ENCODE results near the gene SLC22A7.

DNA sequence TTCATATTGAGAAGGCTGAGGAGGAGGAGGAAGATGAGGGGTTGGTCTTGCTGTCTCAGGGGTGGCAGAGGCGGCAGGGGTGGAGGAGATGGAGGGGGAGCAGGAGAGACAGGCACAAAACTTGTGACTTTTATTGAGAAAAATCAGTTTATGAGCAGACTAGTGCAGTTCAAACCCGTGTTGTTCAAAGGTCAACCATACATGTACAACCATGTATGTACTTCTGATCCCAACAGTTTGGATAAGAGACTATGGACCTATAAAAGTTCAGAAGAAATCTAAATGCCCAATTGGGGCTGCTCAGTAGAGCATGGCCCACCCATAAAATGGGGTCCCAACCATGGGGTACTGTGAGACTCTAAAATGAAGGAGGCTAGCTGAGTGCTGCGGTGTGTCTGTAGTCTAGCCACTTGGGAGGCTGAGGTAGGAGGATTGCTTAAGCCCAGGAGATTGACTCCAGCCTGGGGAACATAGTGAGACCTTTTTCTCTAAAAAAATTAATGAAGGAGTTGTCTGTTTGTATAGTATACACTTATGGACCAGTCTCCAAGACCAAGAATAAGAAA lies 7.6 kb upstream of the SLC22A7 start:
- TF ChIP-seq EZH2 (IDR thresholded peaks at IDR 0.05) (no peak), EZH2phosphoT487 (IDR thresholded peaks at IDR 0.05) (no peak)
- TF ChIP-seq, protein P1, sequence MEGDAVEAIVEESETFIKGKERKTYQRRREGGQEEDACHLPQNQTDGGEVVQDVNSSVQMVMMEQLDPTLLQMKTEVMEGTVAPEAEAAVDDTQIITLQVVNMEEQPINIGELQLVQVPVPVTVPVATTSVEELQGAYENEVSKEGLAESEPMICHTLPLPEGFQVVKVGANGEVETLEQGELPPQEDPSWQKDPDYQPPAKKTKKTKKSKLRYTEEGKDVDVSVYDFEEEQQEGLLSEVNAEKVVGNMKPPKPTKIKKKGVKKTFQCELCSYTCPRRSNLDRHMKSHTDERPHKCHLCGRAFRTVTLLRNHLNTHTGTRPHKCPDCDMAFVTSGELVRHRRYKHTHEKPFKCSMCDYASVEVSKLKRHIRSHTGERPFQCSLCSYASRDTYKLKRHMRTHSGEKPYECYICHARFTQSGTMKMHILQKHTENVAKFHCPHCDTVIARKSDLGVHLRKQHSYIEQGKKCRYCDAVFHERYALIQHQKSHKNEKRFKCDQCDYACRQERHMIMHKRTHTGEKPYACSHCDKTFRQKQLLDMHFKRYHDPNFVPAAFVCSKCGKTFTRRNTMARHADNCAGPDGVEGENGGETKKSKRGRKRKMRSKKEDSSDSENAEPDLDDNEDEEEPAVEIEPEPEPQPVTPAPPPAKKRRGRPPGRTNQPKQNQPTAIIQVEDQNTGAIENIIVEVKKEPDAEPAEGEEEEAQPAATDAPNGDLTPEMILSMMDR (IDR thresholded peaks at IDR 0.05), result no peak

Data from neural progenitor cell (in vitro differentiated cells).